Measurements from ENCODE around the gene FBXW9. TPM values are rescaled to one million over a fixed set of nuclear protein-coding genes. Genes with fewer than 3 reads are reported as not detected.

The FBXW9 gene
- polyA plus RNA-seq, 1 donor from 2014 or later: 16.2 TPM

DNA sequence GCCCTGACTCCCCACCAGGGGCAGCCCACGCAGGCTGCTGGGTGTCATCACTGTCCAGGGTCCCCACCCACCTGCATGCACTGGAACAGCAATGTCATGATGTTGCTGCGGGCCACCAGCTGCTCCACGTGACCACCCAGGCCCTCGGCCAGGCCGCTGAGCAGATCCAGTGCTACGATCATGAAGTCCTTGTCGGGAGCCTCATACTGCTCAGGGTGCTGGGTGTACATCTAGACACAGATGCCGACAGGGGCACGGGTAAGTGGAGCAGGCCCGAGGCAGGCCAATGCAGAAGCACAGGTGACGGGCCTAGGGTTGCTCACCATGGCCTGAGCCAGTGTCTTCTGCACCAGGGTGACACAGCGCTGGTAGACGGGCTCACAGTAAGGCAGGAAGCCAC is 8.7 kb upstream of the FBXW9 start:
- no peaks in the 10 kb centered on the region for H3F3A ChIP-seq (ENCODE audit: insufficient read depth, low read length, poor library complexity, severe bottlenecking)
- H3K9me3 ChIP-seq (ENCODE audit: low read length): no peaks in the 10 kb centered on the region
- no peaks in the 10 kb centered on the region for H3K27me3 ChIP-seq (ENCODE audit: insufficient read depth, low read depth, low read length)
- no peak overlapping the region for H2AFZ ChIP-seq (ENCODE audit: low read depth, low read length)
- no peak overlapping the region for H3K4me3 ChIP-seq (ENCODE audit: low read length)
- no peak overlapping the region for H3K4me2 ChIP-seq (ENCODE audit: low read length)
- no peaks in the 10 kb centered on the region for H4K20me1 ChIP-seq (ENCODE audit: insufficient read depth)
- no peaks in the 10 kb centered on the region for H3K9me2 ChIP-seq (ENCODE audit: insufficient read depth, low read length)
- H3K9ac ChIP-seq (ENCODE audit: low read length): no peak overlapping the region
- no peaks in the 10 kb centered on the region for H3K36me3 ChIP-seq (ENCODE audit: insufficient read depth, low read length)
- TF ChIP-seq, protein P1, sequence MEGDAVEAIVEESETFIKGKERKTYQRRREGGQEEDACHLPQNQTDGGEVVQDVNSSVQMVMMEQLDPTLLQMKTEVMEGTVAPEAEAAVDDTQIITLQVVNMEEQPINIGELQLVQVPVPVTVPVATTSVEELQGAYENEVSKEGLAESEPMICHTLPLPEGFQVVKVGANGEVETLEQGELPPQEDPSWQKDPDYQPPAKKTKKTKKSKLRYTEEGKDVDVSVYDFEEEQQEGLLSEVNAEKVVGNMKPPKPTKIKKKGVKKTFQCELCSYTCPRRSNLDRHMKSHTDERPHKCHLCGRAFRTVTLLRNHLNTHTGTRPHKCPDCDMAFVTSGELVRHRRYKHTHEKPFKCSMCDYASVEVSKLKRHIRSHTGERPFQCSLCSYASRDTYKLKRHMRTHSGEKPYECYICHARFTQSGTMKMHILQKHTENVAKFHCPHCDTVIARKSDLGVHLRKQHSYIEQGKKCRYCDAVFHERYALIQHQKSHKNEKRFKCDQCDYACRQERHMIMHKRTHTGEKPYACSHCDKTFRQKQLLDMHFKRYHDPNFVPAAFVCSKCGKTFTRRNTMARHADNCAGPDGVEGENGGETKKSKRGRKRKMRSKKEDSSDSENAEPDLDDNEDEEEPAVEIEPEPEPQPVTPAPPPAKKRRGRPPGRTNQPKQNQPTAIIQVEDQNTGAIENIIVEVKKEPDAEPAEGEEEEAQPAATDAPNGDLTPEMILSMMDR (IDR thresholded peaks at IDR 0.05; ENCODE audit: poor library complexity, severe bottlenecking): no peak
- TF ChIP-seq SMC3 (conservative IDR thresholded peaks at IDR 0.05; ENCODE audit: poor library complexity) (no peak), EZH2 (IDR thresholded peaks at IDR 0.05; ENCODE audit: borderline replicate concordance, insufficient read depth, low read length, poor library complexity, severe bottlenecking) (no peak), REST (IDR thresholded peaks at IDR 0.05; ENCODE audit: borderline replicate concordance) (no peak), TAF1 (IDR thresholded peaks at IDR 0.05; ENCODE audit: low read depth) (no peak), POLR2AphosphoS5 (IDR thresholded peaks at IDR 0.05) (no peak), EP300 (conservative IDR thresholded peaks at IDR 0.05; ENCODE audit: poor library complexity, severe bottlenecking) (no peak), MXI1 (conservative IDR thresholded peaks at IDR 0.05; ENCODE audit: poor library complexity, severe bottlenecking) (no peak), RAD21 (conservative IDR thresholded peaks at IDR 0.05) (no peak)
- H3K27ac ChIP-seq (ENCODE audit: low read length): no peak overlapping the region
- H3K79me2 ChIP-seq (replicated peaks; ENCODE audit: insufficient read depth, low read length): no peaks in the 10 kb centered on the region

DNA sequence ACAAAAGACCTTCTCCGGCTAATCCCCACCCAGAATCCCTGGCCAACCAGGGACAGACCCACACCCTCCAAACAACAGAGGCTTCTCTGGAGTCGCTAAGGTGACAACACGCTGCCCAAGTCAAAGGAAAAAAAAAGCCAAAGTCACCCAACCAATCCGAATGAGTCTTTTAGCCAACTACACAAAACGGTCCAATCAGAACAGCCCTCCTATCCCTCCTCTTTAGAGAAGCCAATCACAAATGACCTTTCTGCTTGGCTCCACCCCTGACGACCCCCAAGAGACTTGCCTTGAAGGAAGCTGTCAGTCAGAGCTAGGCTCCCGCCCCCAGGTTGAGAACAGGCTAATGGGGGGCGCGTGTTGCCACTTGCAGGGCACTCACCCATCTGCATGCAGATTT is 6.6 kb upstream of the FBXW9 start:
- H3K9me2 ChIP-seq (ENCODE audit: insufficient read depth, low read length): no peaks in the 10 kb centered on the region
- H3K9me3 ChIP-seq (ENCODE audit: low read length): no peaks in the 10 kb centered on the region
- H3K4me3 ChIP-seq (ENCODE audit: low read length): no peak overlapping the region
- H3F3A ChIP-seq (ENCODE audit: insufficient read depth, low read length, poor library complexity, severe bottlenecking): no peaks in the 10 kb centered on the region
- no peak overlapping the region for H3K27ac ChIP-seq (ENCODE audit: low read length)
- no peak overlapping the region for H3K4me2 ChIP-seq (ENCODE audit: low read length)
- no peaks in the 10 kb centered on the region for H3K27me3 ChIP-seq (ENCODE audit: insufficient read depth, low read depth, low read length)
- no peaks in the 10 kb centered on the region for H4K20me1 ChIP-seq (ENCODE audit: insufficient read depth)
- H3K36me3 ChIP-seq (ENCODE audit: insufficient read depth, low read length): no peaks in the 10 kb centered on the region
- no peak overlapping the region for H2AFZ ChIP-seq (ENCODE audit: low read depth, low read length)
- TF ChIP-seq TAF1 (IDR thresholded peaks at IDR 0.05; ENCODE audit: low read depth): no peak
- no peak for TF ChIP-seq POLR2AphosphoS5 (IDR thresholded peaks at IDR 0.05)
- TF ChIP-seq EP300 (conservative IDR thresholded peaks at IDR 0.05; ENCODE audit: poor library complexity, severe bottlenecking): no peak
- TF ChIP-seq MXI1 (conservative IDR thresholded peaks at IDR 0.05; ENCODE audit: poor library complexity, severe bottlenecking): no peak
- no peak for TF ChIP-seq REST (IDR thresholded peaks at IDR 0.05; ENCODE audit: borderline replicate concordance)
- TF ChIP-seq, protein P1 (IDR thresholded peaks at IDR 0.05; ENCODE audit: poor library complexity, severe bottlenecking): no peak
- no peaks in the 10 kb centered on the region for H3K79me2 ChIP-seq (replicated peaks; ENCODE audit: insufficient read depth, low read length)
- no peak overlapping the region for H3K9ac ChIP-seq (ENCODE audit: low read length)

Measured in neural cell (in vitro differentiated cells).